NCI-H1694 treated with DMSO at 0.1 percent for 48 hours (cell line): ENCODE data around the gene ZNF324B.
"Not testable (repeated sequence)": the region's sequence is repeated elsewhere in the genome, so short reads cannot be mapped to it uniquely, and the experiment has no call there.

Experiments
- DNase-seq: peaks from one replicate; lab custom pipeline; 2025; lab: John Stamatoyannopoulos, UW

ZNF324B gene

DNA sequence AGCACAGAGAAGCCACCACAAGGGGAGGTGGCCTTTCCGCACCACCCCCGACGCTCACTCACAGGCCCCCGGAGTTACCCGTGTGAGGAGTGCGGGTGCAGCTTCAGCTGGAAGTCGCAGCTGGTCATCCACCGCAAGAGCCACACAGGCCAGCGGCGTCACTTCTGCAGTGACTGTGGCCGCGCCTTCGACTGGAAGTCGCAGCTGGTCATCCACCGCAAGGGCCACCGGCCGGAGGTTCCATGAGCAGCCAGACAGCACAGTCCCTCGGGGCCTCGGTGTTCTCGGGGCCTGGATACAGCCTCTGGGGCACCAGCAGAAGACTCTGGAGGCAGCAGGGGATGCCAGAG, 29.0 kb downstream of the ZNF324B start:
- no peak for DNase-seq

DNA sequence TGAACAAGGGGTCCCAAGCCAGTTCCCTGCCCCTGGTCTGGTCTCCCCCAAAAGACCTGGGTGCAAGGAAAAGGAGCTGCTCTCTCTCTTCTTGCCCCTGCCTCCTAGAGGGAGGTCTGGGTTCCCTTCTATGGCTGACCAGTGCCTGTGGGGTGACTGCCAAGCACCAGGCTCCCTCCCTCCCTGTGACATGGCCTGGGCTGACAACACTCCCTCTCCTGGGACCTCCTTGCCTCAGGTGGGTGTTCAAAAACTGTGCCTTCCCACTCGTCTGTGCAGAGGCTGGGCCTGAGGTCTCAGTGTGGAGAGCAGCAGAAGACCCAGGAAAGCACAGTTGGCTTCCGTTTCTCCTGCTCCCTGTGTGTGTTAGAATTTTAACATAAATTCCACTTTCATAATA, 29.4 kb downstream of the ZNF324B start:
- no peak for DNase-seq

DNA sequence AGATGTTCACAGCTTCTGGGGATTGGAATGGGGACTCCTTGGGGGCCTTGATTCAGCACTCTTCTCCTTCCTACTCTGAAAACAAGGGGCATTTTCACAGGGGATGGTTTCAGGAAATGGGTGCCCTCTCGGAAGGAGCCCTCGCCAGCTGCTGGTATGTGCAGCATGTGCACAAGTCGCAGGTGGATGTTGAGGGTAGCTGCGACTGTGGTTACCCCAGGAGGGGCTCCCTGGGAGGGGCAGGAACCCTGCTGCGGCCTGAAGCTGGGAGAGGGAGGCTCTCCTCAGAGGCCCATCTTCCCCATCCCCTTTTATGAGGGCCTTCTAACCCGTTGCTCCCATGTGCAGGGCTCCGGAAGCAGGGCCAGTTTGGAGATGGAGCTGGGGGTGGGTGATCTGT, 30.9 kb downstream of the ZNF324B start:
- DNase-seq: no peak

DNA sequence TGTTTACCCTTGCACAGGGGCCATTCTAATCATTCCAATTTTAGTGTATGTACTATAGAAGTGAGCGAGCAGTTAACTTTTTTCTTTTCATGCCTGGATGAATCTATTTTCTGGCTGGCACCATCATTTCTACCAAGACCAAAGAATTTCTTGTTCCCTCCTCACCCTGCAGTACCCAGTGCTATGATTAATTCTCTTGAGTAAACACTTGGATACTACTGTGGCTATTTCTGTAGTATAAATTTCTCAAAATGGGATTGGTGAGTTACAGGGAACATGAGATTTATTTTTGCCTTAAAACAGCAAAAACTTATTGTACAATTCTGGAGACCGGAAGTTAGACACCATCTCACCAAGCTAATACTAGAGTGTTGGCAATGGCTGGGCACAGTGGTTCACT, 32.4 kb downstream of the ZNF324B start:
- no peak for DNase-seq

DNA sequence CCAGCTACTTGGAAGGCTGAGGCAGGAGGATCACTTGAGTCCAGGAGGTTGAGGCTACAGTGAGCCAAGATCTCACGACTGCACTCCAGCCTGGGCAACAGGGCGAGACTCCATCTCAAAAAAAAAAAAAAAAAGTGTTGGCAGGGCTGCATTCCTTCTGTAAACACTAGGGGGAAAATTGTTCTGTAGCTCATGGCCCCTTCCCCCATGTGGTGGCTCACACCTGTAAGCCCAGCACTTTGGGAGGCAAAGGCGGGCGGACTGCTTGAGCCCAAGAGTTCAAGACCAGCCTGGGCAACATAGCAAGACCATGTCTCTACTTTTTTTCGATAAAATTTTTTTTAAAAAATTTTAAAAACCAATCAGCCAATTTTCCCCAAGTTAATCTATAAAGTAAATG, 32.9 kb downstream of the ZNF324B start:
- DNase-seq: not testable (repeated sequence)

DNA sequence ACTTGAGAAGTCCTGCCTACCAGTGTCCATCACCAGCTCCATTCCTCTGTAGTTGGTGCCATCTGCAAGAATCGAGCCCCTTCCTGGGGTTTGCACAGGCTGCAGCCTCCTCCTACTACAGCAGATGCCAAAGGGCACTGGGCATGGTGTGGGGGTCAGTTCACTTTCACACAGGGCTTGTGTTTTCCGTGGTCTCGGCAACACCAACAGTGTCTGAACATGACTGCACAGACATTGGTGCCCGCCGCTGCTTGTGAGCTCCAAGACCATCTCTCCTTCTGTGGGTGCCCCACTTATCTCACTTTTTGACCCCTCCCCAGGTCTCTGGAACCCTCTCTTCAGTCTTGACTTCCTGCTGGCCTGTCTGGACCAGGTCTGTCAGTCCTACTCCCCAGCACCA, 40.0 kb downstream of the ZNF324B start:
- DNase-seq: no peak

DNA sequence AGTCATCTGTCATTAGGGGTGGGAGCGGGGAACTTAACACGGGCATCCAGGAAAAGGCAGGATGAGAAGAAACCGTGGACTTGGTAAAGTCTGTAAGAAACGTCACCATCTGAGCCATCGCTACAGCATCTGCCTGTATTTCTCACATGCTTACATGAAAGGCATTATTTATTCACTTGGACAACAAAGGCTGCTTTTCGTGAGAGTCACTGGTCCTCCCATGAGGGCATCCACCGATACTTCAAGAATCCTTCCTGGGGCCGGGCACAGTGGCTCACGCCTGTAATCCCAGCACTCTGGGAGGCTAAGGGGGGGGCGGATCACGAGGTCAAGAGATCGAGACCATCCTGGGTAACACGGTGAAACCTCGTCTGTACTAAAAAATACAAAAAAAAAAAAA, 40.8 kb downstream of the ZNF324B start:
- no peak for DNase-seq

DNA sequence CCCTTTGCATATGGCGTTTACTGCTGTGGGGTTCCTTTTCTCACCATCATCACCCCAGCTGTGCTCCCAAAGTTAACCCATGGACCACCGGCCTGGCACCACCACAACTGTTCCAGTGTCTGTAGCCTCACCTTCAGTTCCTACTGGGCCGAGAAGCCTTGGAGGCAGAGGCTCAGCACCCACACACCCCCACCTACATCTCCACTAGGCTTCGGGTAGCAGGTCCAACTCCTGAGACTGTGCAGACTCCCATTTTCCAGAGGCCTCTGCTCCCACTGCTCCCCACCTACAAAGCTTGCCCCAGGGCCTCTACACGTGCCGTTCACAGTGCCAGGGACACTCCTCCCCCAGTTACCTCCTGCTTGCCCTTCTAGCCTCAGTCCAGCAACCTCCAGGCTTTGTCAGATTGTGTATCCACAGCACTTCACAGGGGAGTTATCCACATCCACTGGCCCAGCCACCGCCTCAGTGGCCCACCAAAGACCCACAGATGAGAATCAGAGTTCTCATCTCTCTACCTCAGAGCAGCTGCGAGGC, 46.3 kb downstream of the ZNF324B start:
- no peak for DNase-seq

DNA sequence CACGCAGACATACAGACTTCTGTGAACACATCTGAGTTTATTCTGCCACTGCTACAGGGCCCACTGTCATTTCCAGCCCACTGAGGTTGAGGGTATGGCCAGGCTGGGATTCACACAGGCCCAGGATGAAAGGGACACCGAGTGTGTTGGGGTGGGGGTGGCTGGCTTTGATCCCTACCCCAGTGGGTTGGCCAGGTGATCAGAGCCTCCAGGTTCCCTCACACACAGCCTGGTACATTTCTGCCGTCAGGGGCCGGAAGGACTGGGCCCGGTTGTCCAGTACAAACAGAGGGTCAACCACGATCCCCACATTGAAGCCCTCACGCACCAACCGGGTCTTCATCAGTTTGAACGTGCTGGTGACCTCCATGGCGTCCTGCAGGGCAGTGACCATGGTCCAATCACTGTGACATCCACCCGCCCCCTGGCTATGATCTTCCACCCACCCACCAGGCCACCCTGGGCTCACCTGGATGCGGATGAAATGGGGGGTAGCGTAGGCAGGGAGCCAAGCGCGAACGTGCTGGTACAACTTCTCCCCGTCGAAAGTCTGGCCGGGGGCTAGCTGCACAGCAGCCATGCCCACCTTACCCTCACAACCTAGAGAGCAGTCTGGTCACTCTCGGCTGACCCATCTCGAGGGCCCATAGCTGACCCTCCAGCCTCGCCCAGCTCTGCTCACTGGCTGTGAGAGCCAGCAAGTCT, 47.0 kb downstream of the ZNF324B start:
- no peak for DNase-seq

DNA sequence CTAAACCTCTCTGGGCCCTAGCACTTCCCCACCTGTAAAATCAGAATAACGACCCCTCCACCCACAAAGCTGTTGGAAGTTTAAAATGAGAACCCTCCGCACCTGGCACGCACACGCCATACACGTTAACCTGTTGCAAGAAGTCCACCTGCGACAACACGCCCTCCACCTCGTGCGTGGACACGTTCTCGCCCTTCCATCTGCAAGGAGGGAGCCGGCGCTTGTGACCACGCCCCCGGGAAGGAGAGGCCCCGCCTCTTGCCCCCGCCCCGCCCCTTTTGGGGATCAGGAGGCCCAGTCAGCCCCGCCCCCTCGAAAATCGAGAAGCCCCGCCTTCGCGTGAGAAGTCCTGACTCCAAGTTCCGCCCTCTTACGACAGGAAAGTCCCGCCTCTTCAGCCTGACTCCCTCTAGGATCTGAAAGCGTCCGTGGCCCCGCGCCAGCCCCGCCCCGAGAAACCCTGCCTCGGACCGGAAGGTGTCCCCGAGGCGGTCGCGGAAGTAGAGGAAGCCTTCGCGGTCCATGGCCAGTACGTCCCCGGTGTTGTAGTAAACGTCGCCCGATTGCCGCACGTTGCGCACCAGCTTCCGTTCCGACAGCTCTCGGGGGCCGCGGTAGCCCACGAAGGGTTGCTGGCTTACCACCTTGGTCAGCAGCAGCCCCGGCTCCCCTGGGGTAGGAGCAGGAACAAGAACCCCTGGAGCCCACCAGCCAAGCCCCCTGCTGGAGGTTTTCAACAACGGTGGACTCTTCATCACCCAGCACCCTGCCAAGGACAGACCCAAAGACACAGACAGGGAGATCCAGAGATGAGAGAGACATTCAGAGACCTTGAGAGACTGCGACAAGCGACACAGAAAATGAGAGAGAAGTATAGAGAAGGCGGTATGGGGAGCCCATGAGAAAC, 47.9 kb downstream of the ZNF324B start:
- DNase-seq: peak; percentile 94

DNA sequence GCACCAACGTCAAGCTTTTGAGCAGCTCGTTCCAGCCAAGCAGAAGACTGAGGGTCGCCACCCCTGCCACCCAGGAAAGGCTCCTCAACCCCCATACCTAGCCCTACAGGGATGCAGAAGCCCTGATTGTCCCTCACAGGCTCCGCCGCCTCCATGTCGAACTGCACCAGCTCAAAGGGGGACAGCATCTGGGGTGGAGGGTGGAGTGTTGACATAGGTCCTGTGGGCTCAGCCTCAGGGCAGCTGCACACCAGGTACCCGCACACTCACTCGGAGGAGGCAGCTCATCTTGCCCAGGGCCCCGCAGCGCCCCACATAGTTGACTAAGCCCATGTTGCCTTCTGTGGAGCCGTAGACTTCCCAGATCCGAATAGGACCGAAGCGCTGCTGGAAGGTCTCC, 48.8 kb downstream of the ZNF324B start:
- no peak for DNase-seq
